ENCODE measurements around the gene BMERB1.
A peak's percentile ranks its signal among the peaks of the same experiment; 100 is the strongest.
"Not testable (repeated sequence)": the region's sequence is repeated elsewhere in the genome, so short reads cannot be mapped to it uniquely, and the experiment has no call there.

Gene BMERB1

DNA sequence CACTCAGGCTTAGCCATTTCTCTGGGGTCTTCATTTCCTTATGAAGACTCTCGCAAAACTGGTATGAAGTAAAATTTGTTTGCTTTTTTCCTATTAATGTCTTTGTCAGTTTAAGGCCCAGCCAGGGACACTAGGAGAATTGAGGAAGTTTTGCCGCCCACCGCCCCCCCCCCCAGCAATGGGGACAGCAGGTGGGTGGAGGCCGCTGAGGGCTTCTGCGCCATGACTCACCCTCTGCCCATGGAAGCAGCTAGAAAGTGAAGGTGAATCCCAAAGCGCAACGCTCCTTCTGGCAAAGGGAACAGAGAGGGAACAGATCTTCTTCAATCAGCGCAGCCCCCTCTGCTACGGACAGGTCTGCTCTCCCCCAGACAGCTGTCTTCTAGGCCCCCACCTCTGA is 158.8 kb downstream of the BMERB1 start:
- DNase-seq (ENCODE audit: low spot score), result no peak

DNA sequence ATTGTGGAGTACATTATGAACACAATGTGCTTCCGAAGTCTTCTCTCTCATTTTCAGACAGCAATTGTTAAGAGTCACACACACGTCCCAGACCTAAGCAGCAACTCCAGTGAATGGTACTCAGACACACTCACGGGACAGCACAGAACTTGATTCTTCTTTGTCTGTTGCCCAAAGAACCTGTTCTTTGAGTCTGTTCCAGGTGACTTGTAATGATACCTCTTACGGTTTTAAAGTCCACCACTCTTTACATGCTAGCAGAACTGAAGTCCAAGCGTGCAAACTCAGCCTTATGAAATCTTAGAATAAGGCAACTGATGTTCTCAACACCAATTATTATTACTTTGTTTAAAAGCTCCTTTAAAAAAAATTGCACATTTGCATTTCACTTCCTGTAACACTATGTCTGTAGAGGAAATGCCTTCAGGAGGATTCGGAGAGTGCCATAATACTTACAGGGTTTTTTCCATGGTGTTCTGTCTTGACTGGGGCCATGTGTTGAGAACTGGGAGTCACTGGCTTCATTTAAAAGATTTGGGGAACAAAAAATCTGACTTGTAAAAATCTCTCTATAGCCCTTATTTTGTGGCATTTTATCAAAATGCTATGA is 160.4 kb downstream of the BMERB1 start:
- DNase-seq (ENCODE audit: low spot score), result no peak

GRCh38 chr16:15597135-15597534 is 162.7 kb downstream of the BMERB1 start:
- no peak for DNase-seq (ENCODE audit: low spot score)

- DNase-seq (ENCODE audit: low spot score), result no peak
Observed at GRCh38 chr16:15597822-15598647, 163.6 kb downstream of the BMERB1 start.

DNA sequence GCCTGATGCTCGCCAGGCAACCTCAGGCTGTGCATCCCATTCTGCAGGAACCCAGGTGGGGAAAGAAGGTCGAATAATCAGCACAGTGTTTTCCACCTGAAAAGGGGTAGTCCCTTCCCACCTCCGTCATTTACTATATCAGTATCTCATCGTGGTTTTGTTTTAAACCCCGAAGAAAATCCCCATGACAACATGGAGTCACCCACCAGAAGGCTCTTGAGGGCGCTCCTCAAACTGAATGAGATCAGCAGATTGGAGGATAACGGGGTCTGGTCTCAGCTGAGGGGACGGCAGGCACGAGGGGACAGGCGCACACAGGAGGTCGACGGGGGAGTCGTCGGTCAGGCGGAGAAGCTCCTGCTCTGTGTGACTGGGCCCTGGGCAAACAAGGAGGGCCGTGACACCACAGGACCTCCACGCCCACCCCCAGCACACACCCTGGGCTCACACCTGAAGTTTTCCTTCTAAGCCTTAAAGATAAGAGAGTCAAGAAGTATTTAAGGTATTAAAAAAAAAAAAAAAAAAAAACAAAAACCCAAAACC is 164.3 kb downstream of the BMERB1 start:
- no peak for DNase-seq (ENCODE audit: low spot score)

DNA sequence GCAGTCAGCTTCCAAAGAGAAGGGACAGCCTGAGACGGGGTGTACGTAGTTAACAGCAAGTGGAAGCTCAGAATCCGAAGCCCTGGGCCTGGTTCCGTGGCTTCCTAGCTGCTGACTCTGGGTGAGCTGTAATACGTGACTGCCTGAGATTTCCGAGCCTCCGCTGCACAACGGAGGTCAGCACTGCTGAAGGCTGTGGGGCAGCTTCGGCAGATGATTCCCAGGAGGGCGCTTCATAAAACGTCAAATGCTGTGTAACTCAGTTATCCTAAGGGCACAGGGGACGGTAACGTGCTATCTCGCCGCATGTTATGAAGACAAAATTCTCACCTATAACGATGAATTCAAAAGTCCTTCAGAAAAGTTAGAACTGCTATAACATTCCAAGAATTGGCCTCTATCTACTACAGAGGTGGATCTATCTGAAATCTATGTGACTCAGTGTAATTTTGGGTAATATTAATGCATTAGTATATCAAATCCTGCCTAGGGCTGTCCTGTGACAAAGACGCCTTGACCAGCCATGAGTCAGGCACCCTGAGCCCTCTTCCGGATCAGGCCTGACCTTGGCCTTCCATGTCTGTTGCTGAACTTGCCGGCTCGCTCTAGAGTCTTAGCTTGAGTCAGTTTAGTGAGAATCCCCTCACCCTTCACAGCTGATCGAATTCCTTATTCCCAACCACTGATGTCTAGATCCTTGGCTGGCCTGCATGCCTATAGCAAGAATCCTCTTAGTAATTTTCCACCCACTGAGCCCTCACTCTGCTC is 165.1 kb downstream of the BMERB1 start:
- no peak for DNase-seq (ENCODE audit: low spot score)

- DNase-seq (ENCODE audit: low spot score), result peak; percentile 78
Observed at GRCh38 chr16:15601212-15601879, 167.0 kb downstream of the BMERB1 start.

DNA sequence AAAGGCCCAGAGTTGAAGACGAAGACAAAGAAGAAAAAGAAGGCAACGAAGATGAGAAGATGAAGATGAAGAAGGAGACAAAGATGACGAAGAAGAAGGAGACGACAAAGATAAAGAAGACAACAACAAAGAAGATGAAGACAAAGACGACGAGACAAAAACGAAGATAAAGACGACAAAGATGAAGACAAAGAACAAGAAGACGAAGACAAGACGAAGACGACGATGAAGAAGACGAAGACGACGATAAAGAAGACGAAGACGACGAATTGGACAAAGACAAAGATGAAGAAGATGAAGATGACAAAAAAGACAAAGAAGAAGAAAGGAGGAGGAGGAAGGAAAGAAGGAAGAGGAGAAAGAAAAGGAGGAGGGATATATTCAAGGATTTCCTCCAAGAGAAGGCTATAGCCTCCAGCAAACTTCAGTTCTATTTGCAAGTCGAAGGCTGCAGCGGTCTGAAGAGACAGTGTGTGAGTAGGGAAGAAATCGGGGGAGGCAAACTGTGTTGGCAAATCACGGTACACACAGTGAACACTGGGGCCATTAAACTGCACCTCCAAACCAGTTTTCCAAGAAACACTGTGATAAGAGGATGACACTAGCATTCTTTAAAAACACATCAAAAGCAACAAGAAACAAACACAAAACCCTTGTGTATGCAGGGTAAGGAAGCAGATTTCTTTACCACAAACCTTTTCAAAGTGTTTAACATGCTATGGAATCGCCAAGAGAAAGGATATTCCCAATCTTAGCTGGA is 168.1 kb downstream of the BMERB1 start:
- DNase-seq (ENCODE audit: low spot score), result no peak

DNA sequence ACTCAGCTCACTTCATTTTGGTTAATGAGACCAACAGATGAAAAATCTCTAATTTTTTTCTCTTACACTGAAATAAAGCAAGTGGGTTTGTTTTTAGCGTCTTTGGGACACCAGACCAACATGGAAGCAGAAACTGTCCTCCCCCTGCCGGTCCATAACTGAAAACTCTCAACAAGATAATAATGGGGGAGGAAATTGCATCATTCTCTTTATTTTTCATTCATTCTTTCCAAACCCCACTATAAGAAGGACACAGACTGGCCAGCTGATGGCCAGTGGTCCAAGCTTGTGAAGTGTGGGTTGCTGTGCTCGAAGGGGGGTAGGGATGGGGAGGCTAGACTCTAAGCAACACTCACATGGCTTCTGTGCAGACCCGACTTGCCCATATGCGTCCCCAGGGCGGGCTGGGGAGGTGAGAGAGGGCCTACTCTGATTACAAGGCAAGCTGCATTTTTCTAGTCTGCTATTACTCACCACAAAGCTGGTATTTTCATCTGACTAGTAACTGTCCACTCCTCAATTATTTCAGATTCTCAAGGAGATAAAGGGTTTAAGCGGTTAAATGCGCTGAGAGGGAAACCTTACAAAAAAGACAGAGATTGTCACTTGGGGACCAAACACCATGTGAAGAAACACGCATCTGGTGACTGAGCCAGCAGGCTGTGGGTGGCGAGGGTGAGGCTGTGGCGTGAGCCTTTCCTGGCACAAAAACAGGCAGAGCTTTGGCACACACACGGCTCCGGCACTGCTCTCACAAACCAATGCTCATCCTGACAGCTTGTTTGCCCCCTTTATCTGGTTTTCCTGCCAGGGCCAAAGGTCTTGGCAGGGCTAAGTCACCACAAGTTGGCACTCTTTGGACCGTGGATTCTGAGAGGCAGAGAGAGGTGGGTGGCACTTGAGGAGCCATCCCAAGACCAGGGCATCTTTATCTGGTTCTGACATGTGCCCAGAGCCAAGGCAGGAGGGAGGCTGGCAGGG is 170.4 kb downstream of the BMERB1 start:
- DNase-seq (ENCODE audit: low spot score), result no peak

GRCh38 chr16:15605839-15606517 is 171.6 kb downstream of the BMERB1 start:
- DNase-seq (ENCODE audit: low spot score), result no peak

DNA sequence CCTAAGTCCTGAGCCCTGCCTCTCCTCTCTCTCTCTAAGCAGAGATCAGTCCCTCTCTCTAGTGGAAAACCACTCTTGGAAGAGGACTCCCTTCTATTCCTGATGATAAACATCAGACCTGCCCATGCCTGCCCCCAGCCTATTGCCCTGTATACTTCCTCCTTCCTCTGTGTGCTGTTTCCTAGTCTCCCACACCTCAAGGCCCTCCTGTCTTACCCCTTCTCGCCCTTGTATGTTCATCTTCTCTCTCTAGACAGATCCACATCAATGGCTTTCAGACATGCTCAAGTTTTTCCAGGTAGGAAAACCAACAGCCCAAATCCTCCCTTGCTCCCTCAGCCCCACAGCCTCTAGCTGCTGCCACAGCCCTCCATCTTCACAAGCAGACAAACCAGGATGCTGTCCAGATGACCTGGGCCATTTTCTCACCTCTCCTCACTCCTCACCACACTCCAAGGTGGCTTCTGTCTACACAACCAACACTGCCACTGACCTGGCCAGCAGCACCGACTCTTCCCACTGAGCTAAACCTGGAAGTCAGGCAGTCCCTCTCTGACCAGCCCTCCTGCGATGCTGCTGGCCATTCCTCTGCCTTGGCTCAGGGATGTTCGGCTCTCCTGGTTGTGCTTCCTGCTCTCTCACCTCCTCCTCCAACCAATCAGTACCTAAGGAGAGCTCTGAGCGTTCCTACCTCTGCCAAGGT is 172.3 kb downstream of the BMERB1 start:
- no peak for DNase-seq (ENCODE audit: low spot score)

- not testable (repeated sequence) for DNase-seq (ENCODE audit: low spot score)
Observed at GRCh38 chr16:15607221-15607699, 172.9 kb downstream of the BMERB1 start.

DNA sequence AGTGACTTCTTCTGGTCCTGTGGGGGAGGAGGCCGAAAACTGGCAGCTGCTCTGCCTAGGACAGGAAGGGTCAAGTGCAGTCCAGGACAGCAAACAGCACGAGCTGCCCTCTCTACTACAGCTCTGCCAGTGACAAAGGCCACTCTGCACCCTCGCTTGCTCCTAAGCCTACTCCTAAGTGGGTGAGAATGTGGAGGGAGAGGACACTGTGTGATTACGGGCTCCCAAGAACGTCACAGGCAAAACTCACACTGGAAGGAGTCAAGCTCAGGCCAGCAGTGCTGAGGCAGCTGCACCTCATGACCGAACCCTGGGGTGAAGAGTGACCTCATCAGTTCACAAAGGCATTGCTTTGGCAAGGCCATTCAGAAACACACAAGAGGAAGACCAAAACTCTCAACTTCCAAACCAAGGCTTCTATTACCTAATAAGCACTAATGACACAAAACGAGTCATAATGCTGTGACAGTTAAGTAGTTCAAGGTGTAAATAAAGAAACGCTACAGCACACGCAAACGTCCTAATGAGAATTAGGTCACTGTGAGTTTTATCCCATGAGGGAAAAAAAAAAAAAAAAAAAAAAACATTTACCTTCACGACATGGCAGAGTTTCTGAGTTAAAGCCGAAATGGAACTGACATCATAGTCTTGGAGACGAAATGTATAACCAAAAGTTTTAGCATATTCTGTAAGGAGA is 173.5 kb downstream of the BMERB1 start:
- no peak for DNase-seq (ENCODE audit: low spot score)

DNA sequence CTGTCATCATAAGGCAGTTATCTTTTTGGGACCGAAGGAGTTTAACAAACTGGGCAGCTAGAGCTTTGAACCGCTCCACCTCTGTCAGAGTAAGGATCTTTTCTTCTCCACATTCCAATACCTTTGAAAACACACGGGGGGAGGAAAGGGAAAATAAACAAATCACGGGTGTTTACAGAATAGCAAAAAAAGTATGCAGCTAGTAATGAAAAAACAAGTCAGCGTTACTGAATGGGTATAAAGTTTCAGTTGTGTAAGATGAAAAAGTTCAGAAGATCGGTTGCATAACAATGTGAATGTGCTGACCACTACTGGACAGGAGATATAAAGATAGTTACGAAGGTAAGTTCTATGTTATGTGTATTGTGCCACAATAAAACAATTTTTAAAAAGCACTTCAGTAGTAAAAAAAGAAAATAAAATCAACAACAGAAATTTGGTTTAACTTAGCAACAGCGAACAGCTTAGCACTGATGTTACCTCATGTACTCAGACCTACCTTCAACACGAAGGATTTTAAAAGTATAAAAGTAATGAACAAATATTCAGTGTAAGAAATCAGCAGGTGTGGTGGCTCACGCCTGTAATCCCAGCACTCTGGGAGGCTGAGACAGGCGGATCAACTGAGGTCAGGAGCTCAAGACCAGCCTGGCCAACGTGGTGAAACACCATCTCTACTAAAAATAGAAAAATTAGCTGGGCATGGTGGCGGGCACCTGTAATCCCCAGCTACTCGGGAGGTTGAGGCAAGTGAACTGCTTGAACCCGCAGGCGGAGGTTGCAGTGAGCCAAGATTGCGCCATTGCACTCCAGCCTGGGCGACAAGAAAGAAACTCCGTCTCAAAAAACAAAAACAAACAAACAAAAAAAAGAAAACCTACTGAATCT is 174.3 kb downstream of the BMERB1 start:
- DNase-seq (ENCODE audit: low spot score), result no peak

- DNase-seq (ENCODE audit: low spot score), result no peak
Observed at GRCh38 chr16:15609286-15609649, 174.9 kb downstream of the BMERB1 start.

DNA sequence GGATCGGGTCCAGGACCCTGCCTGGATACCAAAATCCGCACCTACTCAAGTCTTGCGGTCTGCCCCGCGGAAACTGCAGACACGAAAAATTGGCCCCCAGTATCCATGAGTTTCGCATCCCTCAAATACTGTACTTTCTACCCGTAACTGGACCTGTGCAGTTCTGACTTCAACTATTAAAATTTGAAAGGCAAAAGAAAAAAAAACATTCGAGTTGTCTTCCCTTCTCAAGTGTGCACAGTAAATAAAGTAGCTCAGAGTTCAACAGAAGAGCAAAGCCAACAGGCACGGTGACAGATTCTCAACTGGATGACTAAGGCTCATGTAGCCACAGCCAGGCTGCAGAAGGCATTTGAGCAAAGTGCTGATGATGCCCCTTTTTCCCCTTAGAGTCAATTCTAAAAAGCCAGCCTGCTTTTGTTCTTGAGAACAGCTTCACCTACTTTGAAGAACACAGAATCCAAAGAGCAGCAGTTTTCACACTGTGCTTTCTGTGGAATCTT is 176.0 kb downstream of the BMERB1 start:
- no peak for DNase-seq (ENCODE audit: low spot score)

- DNase-seq (ENCODE audit: low spot score), result no peak
Observed at GRCh38 chr16:15611610-15612009, 177.2 kb downstream of the BMERB1 start.
